ENCODE data around the gene ASAP2.
A peak's percentile ranks its signal among the peaks of the same experiment; 100 is the strongest.

The ASAP2 gene

DNA sequence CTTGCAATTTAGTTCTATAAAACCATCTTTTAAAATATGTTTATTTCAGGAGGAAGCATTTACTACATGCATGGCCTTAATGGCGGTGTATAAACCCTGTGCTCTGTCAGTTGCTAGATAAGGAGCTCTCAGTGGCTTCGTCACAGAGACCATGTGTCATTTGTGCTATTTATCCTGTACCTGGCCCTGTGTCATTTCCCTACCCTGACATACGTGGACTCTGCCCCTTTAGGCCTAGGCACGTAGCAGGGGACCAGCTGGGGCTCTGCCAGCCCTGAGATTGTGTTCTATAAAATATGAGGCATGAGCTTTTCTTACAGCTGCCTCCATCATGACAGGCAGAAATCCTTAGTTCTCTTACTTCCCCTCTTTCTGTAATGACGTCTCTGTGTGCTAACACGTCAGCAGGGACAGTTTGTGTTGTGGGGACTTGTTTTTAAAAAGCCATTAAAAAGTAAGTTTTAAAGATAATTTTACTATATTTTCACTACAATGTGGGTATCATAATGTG lies 128.8 kb downstream of the ASAP2 start:
- DNase-seq (ENCODE audit: low read depth) = no peak
- TF ChIP-seq, protein P1, sequence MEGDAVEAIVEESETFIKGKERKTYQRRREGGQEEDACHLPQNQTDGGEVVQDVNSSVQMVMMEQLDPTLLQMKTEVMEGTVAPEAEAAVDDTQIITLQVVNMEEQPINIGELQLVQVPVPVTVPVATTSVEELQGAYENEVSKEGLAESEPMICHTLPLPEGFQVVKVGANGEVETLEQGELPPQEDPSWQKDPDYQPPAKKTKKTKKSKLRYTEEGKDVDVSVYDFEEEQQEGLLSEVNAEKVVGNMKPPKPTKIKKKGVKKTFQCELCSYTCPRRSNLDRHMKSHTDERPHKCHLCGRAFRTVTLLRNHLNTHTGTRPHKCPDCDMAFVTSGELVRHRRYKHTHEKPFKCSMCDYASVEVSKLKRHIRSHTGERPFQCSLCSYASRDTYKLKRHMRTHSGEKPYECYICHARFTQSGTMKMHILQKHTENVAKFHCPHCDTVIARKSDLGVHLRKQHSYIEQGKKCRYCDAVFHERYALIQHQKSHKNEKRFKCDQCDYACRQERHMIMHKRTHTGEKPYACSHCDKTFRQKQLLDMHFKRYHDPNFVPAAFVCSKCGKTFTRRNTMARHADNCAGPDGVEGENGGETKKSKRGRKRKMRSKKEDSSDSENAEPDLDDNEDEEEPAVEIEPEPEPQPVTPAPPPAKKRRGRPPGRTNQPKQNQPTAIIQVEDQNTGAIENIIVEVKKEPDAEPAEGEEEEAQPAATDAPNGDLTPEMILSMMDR (conservative IDR thresholded peaks at IDR 0.05; ENCODE audit: low read length) = no peak

DNA sequence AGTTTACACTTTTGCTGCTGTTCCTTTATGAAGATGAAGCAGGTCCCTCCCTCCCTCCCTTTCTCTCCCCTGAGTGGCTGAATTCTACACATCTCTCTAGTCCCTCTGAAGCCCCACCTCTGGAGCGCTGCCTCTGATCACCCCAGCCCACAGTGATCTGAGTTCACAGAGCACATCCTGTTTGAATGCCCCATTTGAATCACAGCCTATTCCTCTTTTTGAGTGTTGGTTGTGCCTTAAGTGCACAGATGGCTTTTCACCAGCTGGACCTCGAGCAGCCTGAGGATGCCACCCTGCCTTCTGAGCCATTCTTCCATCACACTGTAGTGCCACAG lies 129.6 kb downstream of the ASAP2 start:
- no peak overlapping the region for H3K4me3 ChIP-seq (ENCODE audit: low read length)
- DNase-seq (ENCODE audit: low read depth) = no peak
- TF ChIP-seq, protein P1 (conservative IDR thresholded peaks at IDR 0.05; ENCODE audit: low read length) = no peak

More for the DNA sequence above, 128.8 kb downstream of the ASAP2 start:
- H3K4me3 ChIP-seq (ENCODE audit: low read length) = no peak overlapping the region

DNA sequence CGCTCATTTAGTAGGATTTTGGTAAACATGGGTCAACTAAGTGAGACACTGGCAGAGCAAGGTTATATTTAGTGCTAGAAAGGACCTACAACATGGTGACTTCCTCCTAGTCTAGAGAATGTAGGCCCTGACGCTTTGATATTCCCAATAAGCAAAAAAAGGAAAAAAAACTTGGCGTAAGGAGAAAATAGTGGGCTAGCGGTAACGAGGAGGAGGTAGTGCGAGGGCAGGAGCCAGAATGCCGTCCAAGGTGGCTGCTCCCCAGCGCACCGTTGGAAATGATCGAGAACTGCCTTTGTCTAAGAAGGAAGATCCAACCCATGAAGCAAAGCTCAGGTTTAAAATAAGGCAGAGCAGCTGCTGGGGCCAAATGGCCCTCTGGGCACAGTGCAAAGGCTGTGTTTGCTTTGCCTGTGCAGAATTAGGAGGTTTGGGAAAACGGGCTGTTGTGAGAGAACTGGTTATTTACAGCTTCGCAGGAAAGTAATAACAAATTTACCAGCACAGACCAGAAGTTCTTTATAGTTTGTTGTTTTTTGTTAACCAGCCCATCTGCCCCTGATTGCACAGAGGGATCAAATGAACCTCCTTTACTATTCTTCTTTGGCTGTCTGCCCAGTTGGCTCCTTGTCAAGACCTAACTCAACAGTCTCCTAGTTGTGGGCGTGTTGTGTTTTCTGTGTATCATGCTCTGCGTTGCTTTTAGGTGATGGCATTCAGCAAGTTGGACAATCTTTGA lies 130.1 kb downstream of the ASAP2 start:
- TF ChIP-seq, protein P1 (conservative IDR thresholded peaks at IDR 0.05; ENCODE audit: low read length) = no peak
- H3K4me3 ChIP-seq (ENCODE audit: low read length) = no peak overlapping the region
- peak; percentile 60 for DNase-seq (ENCODE audit: low read depth)

DNA sequence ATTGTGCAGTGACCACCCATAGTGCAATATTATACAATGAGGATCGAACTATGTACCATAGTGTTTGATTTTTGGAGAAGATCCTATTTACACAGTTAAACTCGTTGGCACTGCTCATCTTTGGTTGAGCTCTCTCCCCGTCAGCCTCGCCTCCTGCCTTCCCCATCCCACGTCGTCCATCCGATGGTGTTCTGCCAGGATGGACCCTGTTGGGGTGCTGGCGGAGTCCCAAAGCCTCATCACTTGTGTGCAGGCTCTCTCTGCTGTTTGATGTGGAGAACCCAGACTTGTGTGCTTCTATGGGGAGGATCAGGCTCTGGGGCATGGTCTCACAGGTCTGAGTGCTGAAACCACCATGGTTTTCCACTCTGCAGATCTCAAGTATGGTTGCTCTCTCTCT lies 131.3 kb downstream of the ASAP2 start:
- TF ChIP-seq, protein P1 (conservative IDR thresholded peaks at IDR 0.05; ENCODE audit: low read length) = no peak
- no peak overlapping the region for H3K4me3 ChIP-seq (ENCODE audit: low read length)
- no peak for DNase-seq (ENCODE audit: low read depth)

DNA sequence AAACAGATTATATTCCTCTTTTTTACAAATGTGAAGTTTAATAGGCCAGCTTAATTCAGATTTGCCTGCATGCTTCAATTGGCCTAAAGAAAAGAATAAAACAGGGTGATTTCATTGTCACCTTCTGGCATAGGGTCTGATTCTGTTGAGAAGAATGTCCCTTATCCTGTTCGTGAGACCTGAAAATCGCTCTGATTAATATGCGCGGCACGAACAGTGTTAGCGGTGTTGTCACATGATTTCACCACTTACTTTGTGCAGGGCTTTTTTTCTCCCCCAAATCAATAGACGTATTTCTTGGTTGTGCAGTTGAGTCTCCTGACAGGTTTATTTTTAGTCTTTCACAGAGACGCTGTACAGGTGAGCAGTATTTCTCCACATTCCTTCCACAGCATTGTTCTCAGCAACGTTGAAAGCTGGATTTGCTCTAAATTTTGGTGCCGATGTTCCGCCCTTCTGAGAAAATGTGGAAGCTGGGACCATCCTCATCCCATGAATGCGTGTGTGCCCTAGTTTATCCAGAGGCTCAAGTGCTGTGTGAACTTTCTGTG lies 134.8 kb downstream of the ASAP2 start:
- no peak for DNase-seq (ENCODE audit: low read depth)
- H3K4me3 ChIP-seq (ENCODE audit: low read length) = no peak overlapping the region
- TF ChIP-seq, protein P1 (conservative IDR thresholded peaks at IDR 0.05; ENCODE audit: low read length) = no peak

DNA sequence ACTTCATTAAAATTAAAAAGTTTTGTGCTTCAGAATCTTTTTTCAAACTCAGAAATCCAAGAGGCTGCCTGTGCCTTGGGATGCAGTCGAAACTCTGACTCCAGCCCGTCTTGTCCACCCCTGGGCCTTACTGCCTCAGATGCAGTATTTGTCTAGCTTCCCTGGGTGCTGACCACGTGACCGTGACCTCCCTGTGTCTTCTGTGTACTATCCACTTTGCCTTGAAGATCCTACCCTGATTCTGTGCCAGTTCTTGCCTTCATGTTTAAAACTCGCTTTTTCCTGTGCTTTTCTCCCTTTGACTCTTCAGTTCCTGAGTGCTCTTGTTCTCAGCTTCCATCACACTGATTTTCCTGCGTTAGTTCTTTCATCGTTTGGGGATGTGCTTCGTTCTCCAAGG lies 136.0 kb downstream of the ASAP2 start:
- TF ChIP-seq, protein P1 (conservative IDR thresholded peaks at IDR 0.05; ENCODE audit: low read length) = no peak
- no peak overlapping the region for H3K4me3 ChIP-seq (ENCODE audit: low read length)
- no peak for DNase-seq (ENCODE audit: low read depth)

DNA sequence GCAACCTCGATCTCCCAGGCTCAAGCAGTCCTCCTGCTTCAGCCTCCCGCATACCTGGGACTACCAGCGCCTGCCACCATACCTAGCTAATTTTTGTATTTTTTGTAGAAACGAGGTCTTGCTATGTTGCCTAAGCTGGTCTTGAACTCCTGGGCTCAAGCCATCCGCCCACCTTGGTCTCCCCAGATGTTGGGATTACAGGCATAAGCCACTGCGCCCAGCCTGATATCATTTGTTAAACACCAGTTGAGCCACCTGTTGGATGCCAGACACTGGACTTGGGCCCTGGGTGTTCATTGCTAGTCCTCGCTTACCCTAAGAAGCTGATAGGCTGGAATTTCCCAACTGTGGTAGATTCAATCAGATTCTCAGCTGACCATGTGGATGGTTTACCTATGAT lies 136.9 kb downstream of the ASAP2 start:
- TF ChIP-seq, protein P1 (conservative IDR thresholded peaks at IDR 0.05; ENCODE audit: low read length) = no peak
- no peak overlapping the region for H3K4me3 ChIP-seq (ENCODE audit: low read length)
- no peak for DNase-seq (ENCODE audit: low read depth)

Data from AG10803 (cell line).